ENCODE measurements around the gene ABHD12B.

- peak; percentile 78 for TF ChIP-seq CTCF (IDR thresholded peaks at IDR 0.05)
- TF ChIP-seq EZH2phosphoT487 (IDR thresholded peaks at IDR 0.05): no peak
Observed at GRCh38 chr14:50860478-50861086, 11.3 kb upstream of the ABHD12B start.

Measured in neural progenitor cell (in vitro differentiated cells).